Tibial nerve (tissue), 4 donors: Measurements from ENCODE around the gene SSR3.

Source experiments
- EP300 ChIP-seq, 2 donors: sonication (generic); formaldehyde crosslinking; IDR thresholded peaks; one replicate each; pipeline ENCODE4 v1.6.1; 2017; ENCODE audit warnings: antibody characterized with exemption in 2 of 2, mild to moderate bottlenecking in 1 of 2
- POLR2A ChIP-seq, 2 donors: fragments of 450-650 bp; IDR thresholded peaks; one replicate each; pipeline ENCODE4 v1.6.1; 2017; ENCODE audit warnings: antibody characterized with exemption in 2 of 2, mild to moderate bottlenecking in 2 of 2, moderate library complexity in 2 of 2
- TF ChIP-seq, protein P1 (sequence below), 5 experiments: fragments of 200-600 bp in 3 of 5; fragments of 450-650 bp in 2 of 5; sonication (generic) in 3 of 5; IDR thresholded peaks; one replicate each; pipeline ENCODE4 v1.5.1; 2016 to 2019; ENCODE audit warnings: antibody characterized with exemption in 5 of 5, mild to moderate bottlenecking in 3 of 5, moderate library complexity in 2 of 5

DNA sequence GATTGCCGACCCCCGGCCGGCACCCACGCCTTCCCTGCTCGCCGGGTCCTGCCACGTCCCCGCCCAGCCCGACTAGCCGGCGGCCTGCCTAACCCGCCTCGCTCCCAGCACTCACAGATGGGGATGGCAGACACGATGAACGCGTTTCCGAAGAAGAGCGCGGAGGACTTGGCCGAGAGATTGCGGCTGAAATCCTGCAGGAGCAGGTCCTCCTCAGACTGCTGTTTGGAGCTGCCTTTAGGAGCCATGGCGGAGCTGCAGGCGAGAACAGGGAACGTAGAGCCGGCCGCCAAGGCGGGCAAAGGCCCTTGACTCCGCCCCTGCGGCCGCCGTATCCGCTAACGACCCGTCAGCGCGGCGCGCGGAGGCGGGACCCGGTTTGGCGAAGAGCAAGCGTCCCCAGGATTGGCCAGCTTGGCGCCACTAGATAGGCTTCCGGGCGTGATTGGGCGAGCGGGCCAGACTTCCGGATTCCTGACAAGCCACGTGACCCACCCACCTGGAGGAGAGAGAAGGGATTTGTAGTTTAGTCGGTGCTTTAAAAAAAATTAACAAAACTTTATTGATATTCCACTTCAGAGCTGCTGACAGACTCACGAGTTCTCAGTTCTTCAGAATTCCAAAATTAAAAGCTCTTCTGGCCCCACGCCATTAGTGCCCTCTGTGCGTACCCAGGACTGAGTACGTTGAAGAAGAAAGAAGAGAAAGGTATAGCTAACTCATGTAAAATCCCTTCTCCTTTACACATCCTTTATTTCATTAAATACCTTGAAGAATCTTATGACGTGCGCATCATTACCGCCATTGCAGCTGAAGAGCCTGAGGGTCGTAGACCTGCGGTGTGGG lies at the start of gene SSR3:
- TF ChIP-seq, protein P1, sequence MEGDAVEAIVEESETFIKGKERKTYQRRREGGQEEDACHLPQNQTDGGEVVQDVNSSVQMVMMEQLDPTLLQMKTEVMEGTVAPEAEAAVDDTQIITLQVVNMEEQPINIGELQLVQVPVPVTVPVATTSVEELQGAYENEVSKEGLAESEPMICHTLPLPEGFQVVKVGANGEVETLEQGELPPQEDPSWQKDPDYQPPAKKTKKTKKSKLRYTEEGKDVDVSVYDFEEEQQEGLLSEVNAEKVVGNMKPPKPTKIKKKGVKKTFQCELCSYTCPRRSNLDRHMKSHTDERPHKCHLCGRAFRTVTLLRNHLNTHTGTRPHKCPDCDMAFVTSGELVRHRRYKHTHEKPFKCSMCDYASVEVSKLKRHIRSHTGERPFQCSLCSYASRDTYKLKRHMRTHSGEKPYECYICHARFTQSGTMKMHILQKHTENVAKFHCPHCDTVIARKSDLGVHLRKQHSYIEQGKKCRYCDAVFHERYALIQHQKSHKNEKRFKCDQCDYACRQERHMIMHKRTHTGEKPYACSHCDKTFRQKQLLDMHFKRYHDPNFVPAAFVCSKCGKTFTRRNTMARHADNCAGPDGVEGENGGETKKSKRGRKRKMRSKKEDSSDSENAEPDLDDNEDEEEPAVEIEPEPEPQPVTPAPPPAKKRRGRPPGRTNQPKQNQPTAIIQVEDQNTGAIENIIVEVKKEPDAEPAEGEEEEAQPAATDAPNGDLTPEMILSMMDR (IDR thresholded peaks at IDR 0.05) = peak in 4 of 5 experiments; percentile 8 to 87 (median 54)
- peak; percentile 75 to 84 for TF ChIP-seq POLR2A (IDR thresholded peaks at IDR 0.05)
- peak; percentile 91 to 96 for TF ChIP-seq EP300 (IDR thresholded peaks at IDR 0.05)
